Esophagus muscularis mucosa (tissue), 4 donors: ENCODE measurements around the gene PET100. TPM values are rescaled to one million over a fixed set of nuclear protein-coding genes. Genes with fewer than 3 reads are reported as not detected.

Source experiments
- DNase-seq: peaks from one replicate; pipeline ENCODE4 v3.0.0-alpha.2; 2017; ENCODE audit errors: extremely low spot score
- H3K27ac ChIP-seq, 4 donors: fragments of 200-600 bp; sonication (generic); replicated peaks in 1 of 4; 1 replicate in 3 of 4; 2 replicates in 1 of 4; pipeline ENCODE4 v1.5.1; 2016 to 2019; ENCODE audit warnings: mild to moderate bottlenecking in 1 of 4
- H3K27me3 ChIP-seq, 4 donors: fragments of 200-600 bp; sonication (generic); one replicate each; pipeline versions ENCODE4 v1.5.1 to v1.6.0; 2016 to 2019
- H3K36me3 ChIP-seq, 4 donors: fragments of 200-600 bp; sonication (generic); one replicate each; pipeline ENCODE4 v1.5.1; 2016 to 2019
- H3K4me1 ChIP-seq, 4 donors: fragments of 200-600 bp; sonication (generic); one replicate each; pipeline ENCODE4 v1.5.1; 2016 to 2019
- H3K4me3 ChIP-seq, 4 donors: fragments of 200-600 bp; sonication (generic); 1 replicate in 2 of 4; 2 replicates in 2 of 4; pipeline ENCODE4 v1.5.1; 2016 to 2019; ENCODE audit warnings: mild to moderate bottlenecking in 4 of 4, moderate library complexity in 1 of 4
- H3K9me3 ChIP-seq, 4 donors: fragments of 200-600 bp; sonication (generic); 1 replicate in 3 of 4; 2 replicates in 1 of 4; pipeline ENCODE4 v1.5.1; 2016 to 2019
- EP300 ChIP-seq: sonication (generic); formaldehyde crosslinking; IDR thresholded peaks from one replicate; pipeline ENCODE4 v1.6.1; 2017; ENCODE audit warnings: antibody characterized with exemption
- POLR2A ChIP-seq: fragments of 450-650 bp; IDR thresholded peaks from one replicate; pipeline ENCODE4 v1.6.1; 2017; ENCODE audit warnings: antibody characterized with exemption, moderate library complexity, mild to moderate bottlenecking, low read depth
- POLR2AphosphoS5 ChIP-seq, 2 donors: sonication (generic); formaldehyde crosslinking; IDR thresholded peaks; one replicate each; pipeline ENCODE4 v1.6.1; 2017; ENCODE audit warnings: antibody characterized with exemption in 2 of 2
- WGBS: methylation state at CpG from one replicate; pipeline ENCODE4 v1.1.5; 2018; 5-methylcytosine and 5-hydroxymethylcytosine counted together
- intact Hi-C: fragments of 100-400 bp; cut with DNase I; formaldehyde crosslinking; loops from one replicate; pipeline ENCODE4 v1.15.1; 2023
- total RNA-seq, 4 donors: library from RNA; depleted of rRNA; stranded (reverse); fragments of >200 nt; gene quantifications; one replicate each; pipeline versions ENCODE4 v1.1.0 to v1.2.1, GENCODE V29; 2016
- TF ChIP-seq, protein P1 (sequence below), 3 experiments: fragments of 200-600 bp in 2 of 3; fragments of 450-650 bp in 1 of 3; sonication (generic) in 2 of 3; IDR thresholded peaks; one replicate each; pipeline ENCODE4 v1.5.1; 2017 to 2019; ENCODE audit warnings: antibody characterized with exemption in 3 of 3, mild to moderate bottlenecking in 2 of 3, moderate library complexity in 1 of 3

Gene PET100
- total RNA-seq, 4 donors from 2014 or later, result 19.5 to 80.9 (median 26.2) TPM

DNA sequence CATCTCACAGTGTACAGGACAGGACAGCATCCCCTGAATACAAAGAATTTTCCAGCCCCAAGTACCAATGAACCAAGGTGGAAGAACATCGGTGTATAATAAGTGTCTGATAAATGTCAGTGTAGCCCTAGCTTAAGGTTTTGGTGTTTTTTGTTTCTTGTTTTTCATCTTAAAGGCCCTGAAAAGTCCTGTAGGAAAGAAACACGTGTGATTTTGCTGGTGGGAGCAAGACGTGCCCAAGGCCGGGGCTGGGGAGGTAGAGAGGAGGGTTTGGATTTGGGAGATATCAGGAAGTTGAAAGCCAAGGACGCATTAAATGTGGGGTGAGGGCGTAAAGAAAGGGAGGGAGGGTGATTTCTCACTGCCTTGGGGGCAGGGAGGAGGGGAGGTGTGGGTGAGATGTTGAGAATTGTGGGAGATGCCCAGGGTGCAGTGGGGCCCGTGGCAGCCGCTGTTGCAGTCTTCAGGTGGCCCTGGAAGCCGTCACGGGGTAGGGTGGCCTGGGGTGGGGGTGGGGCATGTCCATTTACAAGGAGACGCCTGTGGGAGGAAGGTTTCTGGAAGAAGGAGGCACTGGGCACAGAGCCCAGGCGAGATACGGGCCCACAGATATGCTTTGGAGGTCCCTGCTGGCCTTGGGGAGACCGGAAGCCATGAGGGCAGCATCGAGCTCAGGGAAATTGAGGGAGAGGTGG lies 27.2 kb upstream of the PET100 start:
- no peak for DNase-seq
- Histone ChIP-seq H3K36me3 (no peaks in the 10 kb centered on the region), H3K27me3 (peaks cover 0 to 86% (median under 1%) of the 10 kb centered on the region in 4 donors), H3K4me1 (no peaks in the 10 kb centered on the region), H3K9me3 (no peaks in the 10 kb centered on the region), H3K27ac (no peak overlapping the region), H3K4me3 (no peak overlapping the region)
- intact Hi-C loops, result no loop called here
- 47% methylated on average over 12 of the region's 15 CpGs for WGBS
- TF ChIP-seq POLR2A (no peak), EP300 (no peak), POLR2AphosphoS5 (IDR thresholded peaks at IDR 0.05) (no peak)
- TF ChIP-seq, protein P1, sequence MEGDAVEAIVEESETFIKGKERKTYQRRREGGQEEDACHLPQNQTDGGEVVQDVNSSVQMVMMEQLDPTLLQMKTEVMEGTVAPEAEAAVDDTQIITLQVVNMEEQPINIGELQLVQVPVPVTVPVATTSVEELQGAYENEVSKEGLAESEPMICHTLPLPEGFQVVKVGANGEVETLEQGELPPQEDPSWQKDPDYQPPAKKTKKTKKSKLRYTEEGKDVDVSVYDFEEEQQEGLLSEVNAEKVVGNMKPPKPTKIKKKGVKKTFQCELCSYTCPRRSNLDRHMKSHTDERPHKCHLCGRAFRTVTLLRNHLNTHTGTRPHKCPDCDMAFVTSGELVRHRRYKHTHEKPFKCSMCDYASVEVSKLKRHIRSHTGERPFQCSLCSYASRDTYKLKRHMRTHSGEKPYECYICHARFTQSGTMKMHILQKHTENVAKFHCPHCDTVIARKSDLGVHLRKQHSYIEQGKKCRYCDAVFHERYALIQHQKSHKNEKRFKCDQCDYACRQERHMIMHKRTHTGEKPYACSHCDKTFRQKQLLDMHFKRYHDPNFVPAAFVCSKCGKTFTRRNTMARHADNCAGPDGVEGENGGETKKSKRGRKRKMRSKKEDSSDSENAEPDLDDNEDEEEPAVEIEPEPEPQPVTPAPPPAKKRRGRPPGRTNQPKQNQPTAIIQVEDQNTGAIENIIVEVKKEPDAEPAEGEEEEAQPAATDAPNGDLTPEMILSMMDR (IDR thresholded peaks at IDR 0.05), result no peak

DNA sequence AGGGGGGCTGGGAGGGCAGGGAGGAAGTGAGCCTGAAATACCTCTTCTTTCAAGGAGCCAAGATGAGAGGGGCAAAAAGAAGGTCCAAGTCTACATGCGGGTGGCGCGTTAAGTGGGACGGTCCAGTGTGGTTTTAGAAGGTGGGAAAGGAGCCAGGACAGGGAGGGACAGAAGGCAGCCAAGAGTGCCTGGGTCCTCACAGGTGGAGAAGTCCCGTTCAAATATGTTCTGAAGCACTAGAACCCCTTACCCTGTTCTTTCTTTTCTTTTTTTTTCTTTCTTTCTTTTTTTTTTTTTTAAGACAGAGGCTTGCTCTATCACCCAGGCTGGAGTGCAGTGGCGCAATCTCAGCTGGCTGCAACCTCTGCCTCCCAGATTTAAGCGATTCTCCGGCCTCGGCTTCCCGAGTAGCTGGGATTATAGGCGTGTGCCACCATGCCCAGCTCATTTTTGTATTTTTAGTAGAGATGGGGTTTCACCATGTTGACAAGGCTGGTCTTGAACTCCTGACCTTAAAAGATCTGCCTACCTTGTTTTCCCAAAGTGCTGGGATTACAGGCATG lies 26.6 kb upstream of the PET100 start:
- Histone ChIP-seq H3K36me3 (no peaks in the 10 kb centered on the region), H3K9me3 (no peaks in the 10 kb centered on the region), H3K27me3 (peaks cover 0 to 86% (median 0%) of the 10 kb centered on the region in 4 donors), H3K4me3 (no peak overlapping the region), H3K4me1 (no peaks in the 10 kb centered on the region), H3K27ac (no peak overlapping the region)
- intact Hi-C loops, result no loop called here
- TF ChIP-seq EP300, result no peak
- TF ChIP-seq POLR2A, result no peak
- TF ChIP-seq, protein P1 (IDR thresholded peaks at IDR 0.05), result no peak
- no peak for TF ChIP-seq POLR2AphosphoS5 (IDR thresholded peaks at IDR 0.05)
- 87% methylated on average over 11 of the region's 11 CpGs for WGBS
- no peak for DNase-seq

DNA sequence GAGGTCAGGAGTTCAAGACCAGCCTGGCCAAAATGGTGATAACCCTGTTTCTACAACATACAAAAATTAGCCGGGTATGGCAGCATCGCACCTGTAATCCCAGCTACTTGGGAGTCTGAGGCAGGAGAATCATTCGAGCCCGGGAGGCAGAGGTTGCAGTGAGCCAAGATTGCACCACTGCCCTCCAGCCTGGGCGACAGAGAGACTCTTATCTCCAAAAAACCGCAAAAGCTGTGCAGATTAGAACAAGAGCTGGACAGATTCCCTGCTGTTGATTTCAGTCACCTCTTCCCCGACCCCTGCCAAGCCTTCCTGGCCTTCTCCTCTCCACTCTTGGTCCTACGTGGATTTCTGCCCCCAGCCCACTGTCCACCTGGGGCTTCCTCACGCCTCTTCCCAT lies 25.7 kb upstream of the PET100 start:
- Histone ChIP-seq H3K27ac (no peak overlapping the region), H3K36me3 (no peaks in the 10 kb centered on the region), H3K9me3 (no peaks in the 10 kb centered on the region), H3K4me3 (no peak overlapping the region), H3K4me1 (no peaks in the 10 kb centered on the region), H3K27me3 (peaks cover 0 to 77% (median 0%) of the 10 kb centered on the region in 4 donors)
- TF ChIP-seq POLR2A, result no peak
- TF ChIP-seq, protein P1 (IDR thresholded peaks at IDR 0.05), result no peak
- no peak for TF ChIP-seq EP300
- no peak for TF ChIP-seq POLR2AphosphoS5 (IDR thresholded peaks at IDR 0.05)
- 81% methylated on average over 9 of the region's 9 CpGs for WGBS
- intact Hi-C loops, result no loop called here
- no peak for DNase-seq

DNA sequence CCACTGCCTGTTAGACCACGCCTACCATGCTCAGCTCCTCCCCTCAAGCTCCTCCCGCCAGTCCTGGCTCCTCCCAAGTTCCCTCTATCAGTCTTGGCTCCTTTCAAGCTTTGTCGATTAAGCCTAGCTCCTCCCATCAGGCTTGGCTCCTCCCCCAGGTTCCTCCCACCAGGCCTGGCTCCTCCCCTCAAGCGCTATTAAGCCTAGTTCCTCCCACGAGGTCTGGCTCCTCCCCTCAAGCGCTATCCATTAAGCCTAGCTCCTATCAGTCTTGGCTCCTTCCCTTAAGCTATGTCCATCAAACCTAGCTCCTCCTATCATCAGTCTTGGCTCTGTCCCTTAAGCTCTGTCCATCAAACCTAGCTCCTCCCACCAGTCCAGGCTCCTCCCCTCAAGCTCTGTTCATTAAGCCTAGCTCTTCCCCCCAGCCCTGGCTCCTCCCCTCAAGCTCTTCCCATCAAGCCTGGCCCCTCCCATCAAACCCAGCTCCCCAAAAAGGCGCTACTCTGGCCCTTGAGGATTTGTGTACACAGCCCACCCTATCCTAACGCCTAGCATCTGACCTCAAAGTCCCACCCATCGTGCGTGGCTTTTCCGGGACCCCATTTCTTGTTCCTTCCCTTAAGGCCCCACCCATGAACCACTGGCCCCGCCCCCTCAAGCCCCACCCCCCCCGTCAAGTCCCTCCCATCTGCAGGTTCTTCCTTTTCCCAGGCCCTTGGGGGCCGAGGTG lies 23.9 kb upstream of the PET100 start:
- Histone ChIP-seq H3K27ac (no peak overlapping the region), H3K4me1 (no peaks in the 10 kb centered on the region), H3K27me3 (peaks cover 0 to 70% (median 0%) of the 10 kb centered on the region in 4 donors), H3K9me3 (no peaks in the 10 kb centered on the region), H3K36me3 (no peaks in the 10 kb centered on the region), H3K4me3 (no peak overlapping the region)
- intact Hi-C loops, result no loop called here
- WGBS, result 67% methylated on average over 14 of the region's 14 CpGs
- DNase-seq, result no peak
- TF ChIP-seq, protein P1 (IDR thresholded peaks at IDR 0.05), result no peak
- TF ChIP-seq EP300 (no peak), POLR2AphosphoS5 (IDR thresholded peaks at IDR 0.05) (no peak), POLR2A (no peak)
